H4 (cell line): ENCODE measurements around the gene BTAF1. TPM values are rescaled to one million over a fixed set of nuclear protein-coding genes. Genes with fewer than 3 reads are reported as not detected.

Source experiments
- DNase-seq: peaks from one replicate; pipeline ENCODE4 v3.0.0-alpha.2; 2015; ENCODE audit warnings: low spot score
- total RNA-seq: library from RNA; depleted of rRNA; stranded (reverse); fragments of >200 nt; shearing (Covaris generic); gene quantifications from 2 replicates; pipeline ENCODE4 v1.2.3, GENCODE V29; 2014

Gene BTAF1
- total RNA-seq, 1 experiment from 2014 or later: 14.1 TPM

DNA sequence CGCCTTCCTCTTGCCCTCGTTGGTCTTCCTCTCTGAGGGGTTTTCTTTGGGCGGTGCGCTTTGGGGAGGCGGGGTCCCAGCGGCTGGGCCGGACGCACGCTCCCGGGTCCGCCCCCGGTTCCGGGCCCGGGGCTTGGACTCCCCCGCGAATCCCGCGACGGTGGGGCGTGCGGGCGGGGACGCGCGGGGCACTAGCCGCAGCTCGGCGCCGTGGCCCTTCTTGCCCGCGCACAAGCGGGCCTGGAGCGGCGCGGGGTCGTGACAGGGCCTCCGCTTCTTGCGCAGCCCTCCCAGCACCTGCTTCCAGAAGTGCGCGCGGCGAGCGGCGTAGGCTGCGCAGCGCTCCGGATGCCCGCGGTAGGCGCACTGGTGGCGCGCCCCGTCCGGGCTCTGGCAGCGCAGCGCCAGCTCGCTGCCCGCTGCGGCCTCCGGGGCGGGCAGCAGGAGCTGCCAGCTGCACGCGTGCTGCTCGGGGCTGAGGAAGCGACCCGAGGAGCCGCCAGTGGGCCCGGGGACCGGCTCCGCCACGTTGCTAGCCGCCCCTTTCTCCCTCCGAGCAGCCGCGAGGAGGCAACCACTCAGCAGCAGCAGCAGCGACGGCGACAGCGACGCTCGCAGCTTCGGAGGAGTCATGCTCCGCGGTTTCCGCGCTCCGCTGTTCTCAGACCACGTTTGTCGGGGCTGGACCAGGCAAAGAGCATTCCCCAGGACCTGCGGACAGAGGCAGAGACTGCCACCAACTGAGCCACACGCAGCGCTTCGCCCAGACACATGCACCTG lies 15.0 kb upstream of the BTAF1 start:
- DNase-seq: peak; percentile 79

DNA sequence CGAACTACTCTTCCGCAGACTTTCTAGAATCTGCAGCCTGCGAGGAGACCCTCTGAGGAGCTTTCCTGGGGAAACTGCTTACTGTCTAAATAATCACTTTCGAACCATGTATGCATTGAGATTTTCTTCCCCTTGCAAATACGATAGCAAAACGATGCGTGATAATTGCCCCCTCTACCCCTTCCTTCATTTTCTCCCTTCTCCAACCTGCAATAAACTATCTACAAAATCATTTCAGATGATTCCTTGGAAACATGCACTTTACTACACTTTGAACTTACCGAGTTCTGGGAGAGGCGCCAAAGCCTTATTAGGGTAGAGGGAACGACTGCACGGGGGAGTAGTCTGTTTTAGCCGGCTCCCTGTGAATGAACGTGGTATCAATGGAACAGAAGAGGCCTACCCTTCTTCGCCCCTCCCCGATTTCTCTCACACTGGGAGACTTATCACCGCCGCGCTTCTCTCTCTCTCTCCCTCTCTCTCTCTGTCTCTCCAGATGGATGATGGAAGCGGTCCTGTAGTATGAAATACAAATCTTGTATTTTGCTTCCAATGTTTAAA lies 14.4 kb upstream of the BTAF1 start, which contains the start of gene FGFBP3:
Gene FGFBP3 (minus strand): TSS at position 370 of the 561 bp plus-strand sequence. CDS start 517 bp downstream, outside the sequence.
- DNase-seq: peak; percentile 13

DNA sequence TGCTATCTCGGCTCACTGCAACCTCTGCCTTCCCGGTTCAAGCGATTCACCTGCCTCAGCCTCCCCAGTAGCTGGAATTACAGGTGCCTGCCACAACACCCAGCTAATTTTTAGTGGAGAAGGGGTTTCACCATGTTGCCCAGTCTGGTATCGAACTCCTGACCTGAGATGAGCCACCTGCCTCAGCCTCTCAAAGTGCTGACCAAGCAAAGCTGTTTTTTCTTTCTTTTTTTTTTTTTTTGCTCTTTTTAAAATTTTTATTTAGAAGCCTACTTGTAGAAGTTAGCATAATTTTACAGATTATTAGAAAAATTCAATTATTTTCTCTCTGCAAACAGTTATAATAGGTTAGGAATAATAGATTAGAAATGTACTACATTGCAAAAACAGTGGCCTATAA lies 13.1 kb upstream of the BTAF1 start:
- DNase-seq: no peak

DNA sequence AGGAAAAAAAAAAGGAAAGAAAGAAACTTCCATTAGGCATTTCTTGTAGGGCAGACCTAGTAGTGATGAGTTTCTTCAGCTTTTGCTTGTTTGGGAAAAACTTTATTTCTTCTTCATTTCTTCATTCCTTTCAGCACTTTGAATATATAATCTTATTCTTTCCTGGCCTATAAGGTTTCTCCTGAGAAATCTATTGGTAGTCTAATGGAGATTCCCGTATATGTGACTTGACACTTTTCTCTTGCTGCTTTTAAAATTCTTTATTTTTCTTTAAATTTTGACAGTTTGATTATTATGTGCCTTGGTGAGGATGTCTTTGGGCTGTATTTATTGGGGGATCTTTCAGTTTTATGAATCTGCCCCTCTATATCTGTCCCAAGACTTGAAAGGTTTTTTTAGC lies 3.9 kb upstream of the BTAF1 start:
- DNase-seq: no peak

DNA sequence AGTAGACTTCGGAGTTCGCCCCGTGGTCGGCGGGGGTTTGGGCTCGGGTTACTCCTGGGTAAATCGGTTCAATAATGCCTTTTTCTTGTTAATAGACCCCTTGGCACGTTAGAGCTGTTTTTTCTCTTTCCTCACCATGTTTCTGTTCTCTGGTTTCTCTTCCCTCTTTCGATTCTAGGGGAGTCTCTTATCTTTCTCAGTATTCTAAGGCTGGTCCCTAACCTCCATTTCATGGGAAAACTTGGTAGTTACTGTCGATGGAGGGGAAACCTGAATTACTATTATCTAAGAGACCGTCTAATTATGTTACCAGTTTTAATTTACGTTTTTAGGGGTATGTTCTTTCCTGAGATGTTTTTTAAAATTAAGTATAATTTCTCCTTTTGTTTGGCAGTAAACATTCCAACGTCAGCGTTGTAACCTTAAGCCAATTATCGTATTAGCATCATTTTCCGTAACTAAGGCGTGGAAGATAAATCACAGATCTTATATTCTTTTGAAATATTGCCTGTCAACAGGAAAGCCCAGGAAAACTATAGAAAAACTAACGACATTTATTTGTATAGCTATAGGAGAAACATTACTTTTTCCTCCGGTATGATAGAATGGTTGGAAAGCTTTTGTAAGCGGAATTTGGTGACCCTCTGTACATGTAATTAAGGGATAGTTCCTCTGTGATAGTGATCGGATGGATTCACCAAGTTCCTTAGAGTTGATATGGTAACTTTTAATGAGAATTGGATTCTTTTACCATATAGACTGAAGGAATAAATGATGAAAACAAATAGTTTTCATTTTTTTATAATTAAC lies 847 bp downstream of the BTAF1 start:
- DNase-seq: no peak

DNA sequence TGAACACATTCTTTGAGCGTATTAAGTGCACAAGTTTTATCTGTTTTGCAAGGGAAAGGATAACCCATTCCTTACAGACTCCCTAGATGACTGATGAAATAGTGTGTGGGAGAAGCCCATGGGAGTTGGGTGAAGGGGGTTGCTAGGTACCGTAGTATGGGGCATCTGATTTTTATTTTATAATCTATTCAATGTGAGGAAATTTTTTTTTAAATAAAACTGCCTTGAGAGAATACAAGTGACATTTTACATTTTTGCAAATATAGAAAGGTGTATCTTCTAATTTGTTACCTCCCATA lies 1.4 kb downstream of the BTAF1 start:
- no peak for DNase-seq

DNA sequence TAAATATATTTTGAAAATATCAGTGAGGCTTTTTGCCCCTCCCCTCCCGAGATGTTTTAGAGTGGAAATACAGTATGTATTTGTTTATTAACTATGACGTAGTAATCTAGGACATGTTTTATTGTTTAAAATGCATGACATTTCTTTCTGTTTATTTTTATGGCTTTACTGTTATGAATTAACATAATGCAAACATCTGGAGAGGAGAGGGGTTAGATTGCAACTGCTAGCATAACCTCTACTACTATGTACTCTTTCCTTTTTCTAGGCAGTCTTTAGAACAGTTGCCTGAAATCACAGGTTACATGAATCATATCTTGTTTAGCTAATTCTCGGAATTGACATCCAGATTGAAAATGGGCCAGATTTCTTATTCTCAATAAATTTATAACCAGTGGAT lies 7.4 kb downstream of the BTAF1 start:
- DNase-seq: no peak

DNA sequence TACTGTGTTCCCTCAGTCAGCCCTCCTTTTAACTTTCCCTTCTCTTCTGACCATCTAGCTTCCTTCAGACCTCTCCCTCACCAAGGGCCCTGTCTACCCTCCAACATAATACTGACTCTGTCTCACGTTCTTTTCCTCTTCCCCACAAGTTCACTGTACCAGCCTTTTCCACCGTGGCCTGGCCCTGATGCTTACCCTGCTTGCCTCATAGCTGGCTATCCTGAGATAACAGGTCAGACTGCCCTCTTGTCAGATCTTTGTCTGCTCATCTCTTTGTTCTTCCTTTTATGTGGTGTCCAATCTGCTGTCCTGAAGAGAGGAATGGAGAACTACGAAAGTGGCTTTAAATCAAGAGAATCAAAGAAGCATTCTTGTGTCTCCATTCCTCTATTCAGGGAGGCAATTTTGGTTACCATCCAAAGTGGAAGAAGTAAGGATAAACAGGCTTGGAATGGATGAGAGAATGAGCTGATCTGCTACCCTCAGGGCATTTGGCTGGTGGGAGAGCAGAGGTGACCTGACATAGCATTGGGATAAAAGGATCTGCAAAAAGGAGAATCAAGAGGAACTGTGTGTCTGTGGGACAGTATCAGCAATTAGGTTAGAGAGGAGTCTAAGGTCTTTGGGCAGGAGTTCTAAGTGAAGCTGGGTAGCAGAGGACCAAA lies 8.1 kb downstream of the BTAF1 start:
- no peak for DNase-seq

DNA sequence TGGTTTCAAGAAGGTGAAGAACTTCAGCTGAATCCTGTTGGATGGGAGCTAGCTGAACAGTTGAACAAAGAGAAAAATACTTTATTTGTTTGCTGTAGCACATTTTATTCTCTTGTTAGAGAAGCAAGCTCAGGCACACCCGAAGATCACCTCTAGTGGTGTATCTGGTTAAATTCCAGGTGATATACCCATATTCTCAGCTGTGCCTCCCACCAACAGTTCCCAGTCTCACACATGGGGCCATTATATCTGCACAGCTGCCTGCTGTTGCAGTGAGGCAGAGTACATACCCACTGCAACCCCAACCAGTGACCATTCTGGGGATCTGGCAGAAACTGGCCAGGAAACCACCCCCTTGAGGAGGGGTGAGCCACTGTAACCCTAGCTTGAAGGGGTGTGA lies 9.2 kb downstream of the BTAF1 start:
- no peak for DNase-seq

DNA sequence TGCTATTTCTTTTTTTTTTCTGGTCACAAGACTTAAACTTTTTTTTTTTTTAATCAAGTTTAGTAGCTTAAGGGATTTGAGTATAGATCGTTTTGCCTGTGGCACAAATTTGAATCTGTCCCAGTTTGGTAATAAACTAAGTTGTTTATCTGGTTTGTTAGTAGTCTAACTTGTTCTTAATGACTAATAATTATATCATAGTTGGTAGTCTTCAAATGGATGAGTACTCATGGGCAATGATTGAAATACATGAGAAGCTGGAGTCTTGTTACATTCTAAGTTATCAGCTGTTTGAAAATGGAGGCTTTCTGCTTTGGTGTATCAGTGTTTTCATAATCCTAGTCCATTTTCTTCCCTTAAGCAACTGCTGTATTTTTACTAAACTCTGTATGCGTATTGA lies 12.3 kb downstream of the BTAF1 start:
- DNase-seq: no peak

DNA sequence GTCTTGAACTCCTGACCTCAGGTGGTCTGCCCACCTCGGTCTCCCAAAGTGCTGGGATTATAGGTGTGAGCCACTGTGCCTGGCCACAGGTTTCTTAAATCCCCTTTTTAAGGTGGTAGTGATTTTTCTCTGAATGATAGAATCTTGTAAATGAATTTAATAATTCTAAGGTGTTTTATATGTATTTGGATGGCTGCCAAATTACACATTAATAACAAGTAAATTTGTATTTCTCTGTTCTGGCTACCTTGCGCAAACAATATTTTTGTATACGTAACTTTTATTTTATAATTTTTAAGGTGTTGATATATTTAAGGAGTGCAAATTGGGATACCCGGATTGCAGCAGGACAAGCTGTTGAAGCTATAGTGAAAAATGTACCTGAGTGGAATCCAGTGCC lies 16.1 kb downstream of the BTAF1 start:
- no peak for DNase-seq

DNA sequence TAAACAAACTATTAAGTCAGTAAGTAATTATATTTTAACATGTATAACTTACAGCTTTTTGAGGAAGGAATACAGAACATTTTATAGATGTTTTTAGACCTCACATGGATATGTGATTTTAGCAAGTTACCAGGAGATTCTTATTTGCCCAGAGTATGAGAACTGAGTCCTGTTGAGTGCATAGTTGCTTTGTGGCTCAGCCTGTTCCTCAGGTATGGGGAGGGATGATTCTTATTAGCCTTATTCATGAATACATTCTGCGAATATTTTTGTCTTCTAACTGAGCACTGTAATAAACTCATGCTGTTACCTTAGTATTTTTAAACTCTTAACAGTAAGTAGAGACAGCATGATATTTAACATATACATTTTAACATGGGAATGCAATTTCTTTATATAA lies 17.9 kb downstream of the BTAF1 start:
- no peak for DNase-seq

DNA sequence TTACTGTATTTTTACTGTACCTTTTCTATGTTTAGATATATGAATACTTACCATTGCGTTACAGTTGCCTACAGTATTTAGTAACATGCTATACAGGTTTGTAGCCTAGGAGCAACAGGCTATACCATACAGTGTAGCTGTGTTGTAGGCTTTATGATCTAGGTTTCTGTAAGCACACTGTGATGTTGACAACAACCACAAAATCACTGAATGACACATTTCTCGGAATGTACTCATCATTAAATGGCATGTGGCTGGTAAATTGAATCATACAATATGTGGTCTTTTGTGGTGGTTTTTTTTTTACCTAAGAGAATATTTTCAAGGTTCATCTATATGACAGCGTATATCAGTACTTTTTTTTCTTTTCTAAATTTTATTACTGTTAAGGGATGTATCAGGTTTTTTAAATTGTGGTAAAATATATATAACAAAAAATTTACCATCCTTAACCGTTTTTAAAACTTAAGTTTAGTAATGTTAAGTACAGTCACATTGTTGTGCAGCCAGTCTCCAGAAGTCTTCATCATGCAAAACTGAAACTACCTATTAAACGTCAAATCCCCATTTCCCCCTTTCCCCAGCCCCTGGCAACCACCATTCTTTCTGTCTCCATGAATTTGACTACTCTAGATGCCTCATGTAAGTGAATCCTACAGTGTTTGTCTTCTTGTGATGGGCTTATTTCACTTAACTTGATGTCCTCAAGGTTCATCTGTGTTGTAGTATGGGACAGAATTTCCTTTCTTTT lies 21.5 kb downstream of the BTAF1 start:
- no peak for DNase-seq

DNA sequence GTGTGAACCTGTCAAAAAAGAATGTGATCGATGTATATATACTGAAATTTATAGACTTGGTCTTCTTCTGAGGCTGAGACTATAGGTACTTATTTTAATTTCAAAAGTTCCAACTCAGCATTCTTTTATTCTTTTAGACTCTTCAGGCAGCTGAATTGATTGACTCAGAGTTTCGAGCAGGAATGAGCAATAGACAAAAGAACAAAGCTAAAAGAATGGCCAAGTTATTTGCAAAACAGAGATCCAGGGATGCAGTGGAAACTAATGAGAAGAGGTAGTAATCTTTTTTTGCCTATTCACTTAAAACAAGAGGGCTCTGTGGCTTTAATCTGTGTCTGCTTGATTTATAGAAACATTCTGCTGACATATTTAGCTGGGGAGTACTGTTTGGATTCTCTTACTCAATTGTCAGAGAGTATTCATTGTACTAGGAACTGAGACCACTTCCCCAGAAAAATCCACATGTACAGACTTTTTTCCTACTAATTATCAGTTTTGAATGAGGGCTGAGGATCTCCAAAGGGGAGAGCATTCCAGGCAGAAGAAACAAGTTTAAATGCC lies 30.1 kb downstream of the BTAF1 start:
- DNase-seq: no peak

DNA sequence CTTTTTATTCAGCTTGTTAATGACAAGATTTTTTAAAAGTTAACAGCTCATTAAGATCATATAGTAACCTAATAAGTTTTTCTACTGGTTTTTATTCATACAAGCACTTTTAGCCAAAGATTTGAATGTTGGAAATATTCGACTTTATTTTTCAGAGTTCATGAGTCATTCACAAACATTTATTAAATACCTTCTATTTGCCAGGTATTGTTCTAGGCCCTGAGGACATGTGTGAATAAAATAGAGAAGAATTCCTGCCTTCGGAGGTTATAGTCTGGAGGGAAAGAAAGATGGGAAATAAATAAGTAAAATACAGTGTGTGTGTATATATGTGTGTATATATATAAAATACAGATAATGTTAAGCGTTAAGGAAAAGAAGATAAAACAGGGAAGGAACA lies 31.5 kb downstream of the BTAF1 start:
- DNase-seq: no peak

DNA sequence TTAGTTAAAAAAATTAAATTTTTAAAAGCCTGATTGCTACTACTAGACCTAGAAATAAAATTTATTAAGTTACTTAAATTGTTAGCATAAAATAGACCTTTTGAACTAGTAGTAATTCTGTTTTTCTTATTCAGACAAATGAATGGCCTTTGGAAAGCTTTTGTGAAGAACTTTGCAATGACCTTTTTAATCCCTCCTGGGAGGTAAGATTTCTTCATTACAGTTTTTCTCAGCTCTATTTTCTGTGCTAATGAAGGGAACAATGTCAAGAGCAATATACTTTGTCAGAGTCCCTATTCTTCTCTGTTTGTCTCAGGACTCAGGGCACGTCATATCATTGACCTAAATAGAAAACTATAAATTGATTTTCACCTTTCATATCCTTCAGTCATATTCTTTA lies 33.5 kb downstream of the BTAF1 start:
- DNase-seq: no peak

DNA sequence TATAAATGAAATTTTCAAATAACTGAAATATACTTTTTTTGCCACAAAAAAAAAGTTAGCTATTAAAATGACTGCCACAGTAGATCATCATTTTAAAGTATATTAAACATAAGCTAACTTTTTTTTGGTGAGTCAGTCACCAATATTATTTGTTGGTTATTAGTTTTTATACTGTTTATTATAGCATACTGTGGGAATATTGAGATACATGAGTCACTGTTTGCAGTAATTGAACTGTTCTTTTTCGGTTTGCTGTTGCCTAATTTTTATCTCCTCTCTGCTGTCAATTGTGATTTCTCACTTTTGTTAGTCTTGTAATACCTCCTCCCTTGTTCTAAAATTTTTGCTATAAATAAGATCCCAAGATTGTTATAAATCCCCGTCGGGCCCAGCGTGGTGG lies 45.7 kb downstream of the BTAF1 start:
- no peak for DNase-seq

DNA sequence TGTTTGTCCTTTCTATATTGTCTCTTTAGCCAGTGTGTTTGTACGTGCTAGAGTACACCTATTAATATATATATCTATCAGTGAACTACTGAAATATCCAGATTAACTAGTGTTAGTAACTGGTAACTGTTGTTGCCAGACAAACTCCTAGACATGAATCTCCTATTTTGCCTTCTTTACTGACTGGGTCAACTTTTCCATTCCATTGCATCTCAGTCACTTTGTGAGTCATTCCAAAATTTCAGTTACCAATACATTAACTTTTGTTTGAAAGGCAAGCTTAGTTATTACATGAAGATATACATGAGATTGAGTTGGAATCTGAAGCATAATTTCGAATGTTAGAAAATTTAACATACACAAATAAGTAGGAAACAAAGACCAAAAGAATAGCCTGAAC lies 51.4 kb downstream of the BTAF1 start:
- no peak for DNase-seq

DNA sequence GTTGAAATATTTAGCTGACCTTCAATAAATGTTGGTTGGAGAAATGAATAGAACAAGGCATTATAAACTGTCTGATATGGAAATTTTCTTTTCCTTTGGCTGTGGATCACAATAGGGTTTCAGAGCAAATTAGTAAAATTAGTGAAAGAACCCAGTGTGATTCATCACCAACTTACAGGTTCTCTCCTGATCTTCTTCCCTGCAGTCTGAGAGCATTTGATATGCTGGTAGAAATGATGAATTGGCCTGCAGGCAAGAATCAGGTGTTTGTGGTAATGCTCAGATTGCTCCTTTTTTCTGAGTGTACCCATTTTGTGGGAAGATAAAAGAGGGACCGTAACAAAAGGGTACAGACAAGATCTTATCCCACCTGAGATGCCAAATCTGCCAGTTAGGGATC lies 51.9 kb downstream of the BTAF1 start:
- DNase-seq: no peak

DNA sequence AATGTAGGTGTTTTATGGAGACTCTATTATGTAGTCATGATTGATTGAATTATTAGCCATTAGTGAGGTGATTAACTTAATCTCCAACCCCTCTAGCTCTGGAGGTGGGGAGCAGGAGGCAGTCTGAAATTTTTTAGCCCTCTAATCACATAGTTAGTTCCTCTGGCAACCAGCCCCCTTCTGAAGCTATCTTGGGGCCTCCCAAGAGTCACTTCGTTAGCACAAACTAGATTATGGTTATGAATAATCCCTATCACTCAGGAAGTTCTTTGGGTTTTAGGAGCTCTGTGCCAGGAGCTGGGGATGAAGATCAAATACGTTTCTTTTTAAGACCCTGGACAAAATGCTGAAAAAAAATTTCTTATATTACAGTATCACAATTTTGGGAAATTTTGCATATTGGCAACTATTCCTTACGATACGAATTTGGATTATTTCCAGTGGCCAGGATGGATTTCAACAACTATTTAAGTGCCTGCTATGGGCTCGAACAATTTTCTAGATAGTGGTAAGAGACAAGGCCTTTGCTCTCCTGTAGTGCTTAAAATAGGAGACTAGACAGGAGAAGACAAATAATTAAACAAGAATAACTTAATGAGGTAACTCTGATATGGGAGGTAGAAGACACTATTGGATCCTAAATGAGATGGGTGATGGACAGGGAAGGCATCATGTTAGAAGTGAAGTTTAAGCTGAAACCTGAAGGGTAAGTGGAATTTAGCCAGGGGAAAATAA lies 52.9 kb downstream of the BTAF1 start:
- DNase-seq: no peak

DNA sequence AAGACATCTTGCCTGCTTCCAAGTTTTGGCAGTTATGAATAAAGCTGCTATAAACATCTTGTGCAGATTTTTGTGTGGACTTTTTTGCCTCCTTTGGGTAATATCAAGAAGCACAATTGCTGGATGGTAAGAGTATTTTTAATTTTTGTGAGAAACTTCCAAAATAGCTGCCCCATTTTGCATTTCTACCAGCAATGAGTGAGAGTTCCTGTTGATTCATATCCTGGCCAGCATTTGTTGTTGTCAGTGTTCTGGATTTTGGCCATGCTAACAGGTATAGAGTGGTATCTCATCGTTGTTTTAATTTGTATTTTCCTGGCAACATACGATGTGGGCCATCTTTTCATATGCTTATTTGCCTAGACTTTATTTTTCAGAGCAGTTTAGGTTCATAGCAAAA lies 53.9 kb downstream of the BTAF1 start:
- DNase-seq: no peak
